ENCODE measurements around the gene KLRC2. TPM values are rescaled to one million over a fixed set of nuclear protein-coding genes. Genes with fewer than 3 reads are reported as not detected.
A peak's percentile ranks its signal among the peaks of the same experiment; 100 is the strongest.
"Not testable (repeated sequence)": the region's sequence is repeated elsewhere in the genome, so short reads cannot be mapped to it uniquely, and the experiment has no call there.

KLRC2 gene
- total and polyA plus RNA-seq, 2 of the 4 experiments (the other 2 are of a cell fraction), result not detected

- no TSS peak for BruUV-seq (replicated peaks)
- dilution Hi-C loops (cut with HindIII; ENCODE audit: low sequenced_read_pairs, unreplicated experiment), result no loop called here
Observed at GRCh38 chr12:10395390-10395998, 40.3 kb downstream of the KLRC2 start.

GRCh38 chr12:10394531-10395152 lies 41.2 kb downstream of the KLRC2 start:
- 100% methylated on average over 1 of the region's 11 CpGs; no CpG with 5 or more reads in 1 of the 2 experiments for WGBS, 2 experiments (ENCODE audit: extremely low coverage in 2 of 2, insufficient read length in 1 of 2)
- CTCF ChIA-PET, result not testable (repeated sequence)

More at GRCh38 chr12:10395390-10395998, 40.3 kb downstream of the KLRC2 start:
- H4K20me1 ChIP-seq (ENCODE audit: insufficient read depth, low read length), result no peaks in the 10 kb centered on the region
- no peak overlapping the region for H3K23ac ChIP-seq (ENCODE audit: low read depth, low read length)
- no peaks in the 10 kb centered on the region for H3K36me3 ChIP-seq (ENCODE audit: control insufficient read depth, insufficient read depth, low read length)
- H2AK5ac ChIP-seq (ENCODE audit: low read depth, low read length), result no peak overlapping the region
- no peak overlapping the region for H2BK120ac ChIP-seq (ENCODE audit: low read depth, low read length)
- H3K27ac ChIP-seq (ENCODE audit: insufficient read depth, low read length), result no peak overlapping the region
- no peak overlapping the region for H3K56ac ChIP-seq (ENCODE audit: extremely low read depth, insufficient read depth, low read length)
- no peak overlapping the region for H3K4me3 ChIP-seq (ENCODE audit: insufficient read depth, low read depth, low read length)
- no peak overlapping the region for H3K18ac ChIP-seq (ENCODE audit: low read depth, low read length)
- in situ Hi-C loops (cut with MboI; ENCODE audit: low sequenced_read_pairs), result no loop called here
- 33% methylated on average over 1 of the region's 6 CpGs; no CpG with 5 or more reads in 1 of the 2 experiments for WGBS, 2 experiments (ENCODE audit: extremely low coverage in 2 of 2, insufficient read length in 1 of 2)
- H4K91ac ChIP-seq (ENCODE audit: insufficient read depth, low read depth, low read length), result no peak overlapping the region
- H3K4me1 ChIP-seq (ENCODE audit: control insufficient read depth, insufficient read depth, low read length), result no peaks in the 10 kb centered on the region
- peak overlapping the region; percentile 12 for H2BK5ac ChIP-seq (ENCODE audit: low read depth, low read length, poor library complexity, severe bottlenecking)
- no peak for TF ChIP-seq ELK1 (IDR thresholded peaks at IDR 0.05; ENCODE audit: borderline replicate concordance, low read depth, low read length)
- no peak for TF ChIP-seq CHD1 (IDR thresholded peaks at IDR 0.05; ENCODE audit: low read depth, low read length)
- TF ChIP-seq CEBPB (IDR thresholded peaks at IDR 0.05; ENCODE audit: low read depth, low read length), result peak; percentile 66
- peak overlapping the region; percentile 78 for H2AFZ ChIP-seq (replicated peaks; ENCODE audit: low read length, poor library complexity)
- H2BK20ac ChIP-seq (ENCODE audit: low read depth, low read length), result no peak overlapping the region
- H2BK15ac ChIP-seq (ENCODE audit: low read depth, low read length), result no peak overlapping the region; the same call in 2 of the 3 replicates
- peak; percentile 71 for DNase-seq
- CTCF ChIA-PET, result no interaction called here
- H3K9ac ChIP-seq (ENCODE audit: low read depth, low read length), result no peak overlapping the region
- peak; percentile 94 for ATAC-seq (ENCODE audit: low read depth)
- H4K8ac ChIP-seq (ENCODE audit: low read depth in 2 of 2, low read length in 2 of 2), result peak overlapping the region in 1 of 2 experiments; percentile 4; a peak in 1 of 4 replicates
- H3K9me3 ChIP-seq (ENCODE audit: control insufficient read depth, insufficient read depth, low read length), result no peaks in the 10 kb centered on the region
- no peak overlapping the region for H2AK9ac ChIP-seq (replicated peaks; ENCODE audit: low read depth, low read length, poor library complexity)
- no peak overlapping the region for H3K14ac ChIP-seq (replicated peaks; ENCODE audit: low read depth, low read length)
- intact Hi-C loops (cut with micrococcal nuclease), result no loop called here
- no peaks in the 10 kb centered on the region; the same call in 1 of the 2 replicates for H3K27me3 ChIP-seq (ENCODE audit: control insufficient read depth, insufficient read depth, low read length)
- no peaks in the 10 kb centered on the region for H3K79me1 ChIP-seq (ENCODE audit: low read depth in 1 of 2, low read length in 2 of 2)
- no peak overlapping the region for H4K5ac ChIP-seq (ENCODE audit: low read depth, low read length)
- no peaks in the 10 kb centered on the region for H3K9me1 ChIP-seq (ENCODE audit: insufficient read depth, low read length)
- POLR2A ChIA-PET (ENCODE audit: unreplicated experiment), result no interaction called here
- H3K4me2 ChIP-seq (ENCODE audit: low read depth, low read length), result peak overlapping the region; percentile 10; the same call in 1 of the 2 replicates
- no peak overlapping the region for H3K4ac ChIP-seq (ENCODE audit: low read depth, low read length)

More at GRCh38 chr12:10394531-10395152, 41.2 kb downstream of the KLRC2 start:
- H2AFZ ChIP-seq (replicated peaks; ENCODE audit: low read length, poor library complexity); H3K4me3 ChIP-seq (ENCODE audit: insufficient read depth, low read depth, low read length); H3K9me1 ChIP-seq (ENCODE audit: insufficient read depth, low read length); in situ Hi-C loops (cut with MboI; ENCODE audit: low sequenced_read_pairs); H4K20me1 ChIP-seq (ENCODE audit: insufficient read depth, low read length); H4K91ac ChIP-seq (ENCODE audit: insufficient read depth, low read depth, low read length); H3K4ac ChIP-seq (ENCODE audit: low read depth, low read length); H4K8ac ChIP-seq (ENCODE audit: low read depth in 2 of 2, low read length in 2 of 2); H3K4me1 ChIP-seq (ENCODE audit: control insufficient read depth, insufficient read depth, low read length); H3K9me3 ChIP-seq (ENCODE audit: control insufficient read depth, insufficient read depth, low read length); H2BK5ac ChIP-seq (ENCODE audit: low read depth, low read length, poor library complexity, severe bottlenecking); intact Hi-C loops (cut with micrococcal nuclease); H2AK5ac ChIP-seq (ENCODE audit: low read depth, low read length); dilution Hi-C loops (cut with HindIII; ENCODE audit: low sequenced_read_pairs, unreplicated experiment); H3K4me2 ChIP-seq (ENCODE audit: low read depth, low read length); POLR2A ChIA-PET (ENCODE audit: unreplicated experiment); ATAC-seq (ENCODE audit: low read depth); H2BK15ac ChIP-seq (ENCODE audit: low read depth, low read length); H2BK120ac ChIP-seq (ENCODE audit: low read depth, low read length); H2BK20ac ChIP-seq (ENCODE audit: low read depth, low read length); H3K9ac ChIP-seq (ENCODE audit: low read depth, low read length); DNase-seq; H2AK9ac ChIP-seq (replicated peaks; ENCODE audit: low read depth, low read length, poor library complexity); H3K27ac ChIP-seq (ENCODE audit: insufficient read depth, low read length); H3K56ac ChIP-seq (ENCODE audit: extremely low read depth, insufficient read depth, low read length); BruUV-seq (replicated peaks); H3K36me3 ChIP-seq (ENCODE audit: control insufficient read depth, insufficient read depth, low read length); H3K27me3 ChIP-seq (ENCODE audit: control insufficient read depth, insufficient read depth, low read length); H3K18ac ChIP-seq (ENCODE audit: low read depth, low read length); H3K14ac ChIP-seq (replicated peaks; ENCODE audit: low read depth, low read length); H3K79me1 ChIP-seq (ENCODE audit: low read depth in 1 of 2, low read length in 2 of 2); H3K23ac ChIP-seq (ENCODE audit: low read depth, low read length): not testable (repeated sequence)
- H4K5ac ChIP-seq (ENCODE audit: low read depth, low read length), result peak overlapping the region; percentile 22; the same call in 1 of the 2 replicates

Data from IMR-90 (cell line).